Measurements from ENCODE around the gene MEOX1.

MEOX1 gene

DNA sequence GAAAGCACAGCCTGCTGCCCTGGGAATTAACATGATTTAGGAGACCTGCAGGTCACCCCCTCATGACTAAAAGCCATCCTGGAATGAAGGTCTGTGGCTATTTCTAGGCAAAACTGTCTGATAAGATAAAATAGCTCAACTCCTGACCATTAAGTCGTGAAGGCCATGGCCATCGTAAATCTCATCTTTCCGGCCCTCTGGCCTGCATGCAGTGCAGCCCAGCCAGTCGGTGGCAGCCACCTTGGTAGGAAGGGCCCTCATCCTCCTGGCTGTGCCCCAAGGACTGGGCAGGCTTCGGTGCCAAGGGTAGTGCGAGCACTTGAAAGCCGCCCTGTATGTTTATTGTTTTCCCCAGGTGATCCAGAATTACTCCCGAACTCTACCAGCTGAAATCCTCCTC lies 18.2 kb upstream of the MEOX1 start:
- no peak for DNase-seq

DNA sequence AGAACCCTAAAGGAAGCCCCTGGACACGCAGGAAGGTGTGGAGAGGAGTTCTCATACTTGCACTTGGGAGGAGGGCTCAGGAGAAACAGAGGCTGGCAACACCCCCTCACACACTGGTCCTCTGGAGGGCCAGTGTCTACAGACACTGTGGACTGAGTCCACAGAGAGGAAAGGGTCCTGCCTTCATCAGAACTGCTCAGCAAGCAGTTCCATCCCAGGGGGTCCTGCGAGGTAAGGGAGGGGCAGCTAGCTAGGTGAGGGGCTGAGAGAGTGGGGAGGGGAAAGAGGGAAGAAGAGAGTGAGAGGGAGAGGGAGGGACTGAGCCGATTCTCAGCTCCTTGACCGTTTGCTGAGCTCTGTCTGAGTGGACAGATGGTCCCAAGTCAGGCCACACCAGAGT lies 17.7 kb upstream of the MEOX1 start:
- no peak for DNase-seq

DNA sequence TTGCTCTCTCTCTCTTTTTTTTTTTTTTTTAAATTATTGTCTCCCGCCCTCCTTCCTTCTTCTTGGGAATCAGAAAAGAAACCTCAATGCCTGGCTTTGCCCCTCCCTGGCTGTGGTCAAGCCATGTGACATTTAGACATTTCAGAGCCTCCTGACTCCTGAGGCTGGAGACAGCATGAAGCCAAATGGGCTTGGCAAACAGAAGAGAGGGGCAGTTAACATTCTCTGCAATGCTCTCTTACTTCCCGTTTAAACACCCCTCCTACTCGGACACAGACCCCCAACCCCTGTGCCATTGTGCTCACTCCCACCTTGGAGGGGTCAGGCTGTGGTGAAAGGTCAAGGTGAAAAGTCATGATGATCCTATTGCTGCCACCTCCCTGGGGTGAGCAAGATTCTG lies 14.7 kb upstream of the MEOX1 start:
- no peak for DNase-seq

DNA sequence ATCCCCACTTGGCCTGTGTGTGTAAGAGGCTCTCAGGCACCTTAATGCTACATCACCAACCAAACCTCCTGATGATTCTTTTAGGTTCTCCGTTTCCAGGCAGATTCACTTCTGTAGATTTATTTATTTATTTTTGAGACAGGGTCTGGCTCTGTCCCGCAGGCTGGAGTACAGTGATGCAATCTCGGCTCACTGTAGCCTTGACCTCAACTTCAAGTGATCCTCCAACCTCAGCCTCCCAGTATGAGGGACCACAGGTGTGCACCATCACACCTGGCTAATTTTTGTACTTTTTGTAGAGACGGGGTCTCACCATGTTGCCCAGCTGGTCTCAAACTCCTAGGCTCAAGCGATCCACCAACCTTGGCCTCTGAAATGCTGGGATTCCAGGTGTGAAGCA lies 12.7 kb upstream of the MEOX1 start:
- DNase-seq = no peak

DNA sequence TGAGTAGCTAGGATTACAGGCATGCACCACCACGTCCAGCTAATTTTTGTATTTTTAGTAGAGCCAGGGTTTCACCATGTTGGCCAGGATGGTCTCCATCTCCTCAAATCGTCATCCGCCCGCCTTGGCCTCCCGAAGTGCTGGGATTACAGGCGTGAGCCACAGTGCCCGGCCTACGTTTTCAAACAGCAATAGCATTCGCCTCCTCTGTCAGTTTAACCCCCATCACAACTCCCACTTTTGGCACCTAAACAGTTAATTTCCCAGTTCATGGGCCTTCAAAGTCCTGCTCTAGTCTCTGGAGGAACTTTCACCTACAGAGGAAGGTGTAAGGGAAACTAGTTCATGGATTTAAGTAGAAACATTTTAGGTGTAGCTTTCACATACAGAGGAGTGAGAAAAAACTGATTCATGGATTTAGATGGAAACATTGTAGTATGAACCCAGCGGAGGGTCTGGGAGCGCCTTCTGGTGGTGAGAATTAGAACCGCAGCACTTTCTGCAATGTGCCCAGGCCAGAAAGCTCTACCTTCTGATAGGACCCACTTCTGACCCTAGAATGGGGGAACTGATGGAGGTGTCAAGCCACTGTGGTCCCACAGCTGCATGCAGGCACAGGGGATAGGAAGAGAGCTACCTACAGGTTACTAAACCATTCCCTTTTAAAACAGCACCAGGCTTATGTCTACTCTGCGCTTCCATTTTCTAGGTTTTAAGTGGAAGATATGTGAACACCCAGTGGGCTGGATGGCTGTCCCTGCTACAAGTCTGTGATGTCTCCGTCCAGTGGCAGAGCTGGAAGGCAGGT lies 12.0 kb upstream of the MEOX1 start:
- peak; percentile 41 for DNase-seq

DNA sequence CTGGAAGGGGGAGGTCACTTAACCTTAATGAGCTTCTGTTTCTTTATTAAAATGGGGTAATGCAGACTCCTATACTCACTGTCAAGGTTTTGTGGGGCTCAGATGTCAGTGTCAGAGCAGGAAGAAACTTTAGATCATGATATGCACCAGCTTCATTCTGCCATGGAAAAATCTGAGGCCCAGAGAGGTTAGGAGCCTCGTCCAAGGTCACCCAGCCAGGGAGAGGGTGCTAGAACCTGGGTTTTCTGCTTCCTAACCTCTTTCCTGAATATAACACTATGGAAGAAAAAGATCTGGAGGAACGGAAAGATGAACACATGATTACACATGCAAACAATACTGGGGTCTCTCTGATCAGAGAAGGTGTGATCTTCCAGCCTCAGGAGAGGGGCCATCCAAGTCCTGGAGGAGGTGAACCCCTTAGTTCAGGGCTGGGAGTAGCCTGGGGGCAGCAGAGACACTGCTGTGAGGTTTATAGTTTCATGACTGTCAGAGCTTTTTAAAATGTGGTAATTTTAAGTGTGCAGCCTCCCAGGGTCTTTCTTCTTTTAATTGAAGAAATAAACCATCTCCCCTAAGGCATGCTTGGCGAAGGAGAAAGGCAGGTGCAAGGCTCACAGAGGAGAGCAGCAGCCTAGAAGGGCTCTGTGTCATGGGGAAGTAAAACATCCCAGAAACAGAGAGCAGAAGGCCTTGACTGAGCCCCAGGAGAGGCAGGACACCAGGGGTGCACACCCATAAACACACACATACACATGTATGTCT lies 10.2 kb upstream of the MEOX1 start:
- DNase-seq = no peak

DNA sequence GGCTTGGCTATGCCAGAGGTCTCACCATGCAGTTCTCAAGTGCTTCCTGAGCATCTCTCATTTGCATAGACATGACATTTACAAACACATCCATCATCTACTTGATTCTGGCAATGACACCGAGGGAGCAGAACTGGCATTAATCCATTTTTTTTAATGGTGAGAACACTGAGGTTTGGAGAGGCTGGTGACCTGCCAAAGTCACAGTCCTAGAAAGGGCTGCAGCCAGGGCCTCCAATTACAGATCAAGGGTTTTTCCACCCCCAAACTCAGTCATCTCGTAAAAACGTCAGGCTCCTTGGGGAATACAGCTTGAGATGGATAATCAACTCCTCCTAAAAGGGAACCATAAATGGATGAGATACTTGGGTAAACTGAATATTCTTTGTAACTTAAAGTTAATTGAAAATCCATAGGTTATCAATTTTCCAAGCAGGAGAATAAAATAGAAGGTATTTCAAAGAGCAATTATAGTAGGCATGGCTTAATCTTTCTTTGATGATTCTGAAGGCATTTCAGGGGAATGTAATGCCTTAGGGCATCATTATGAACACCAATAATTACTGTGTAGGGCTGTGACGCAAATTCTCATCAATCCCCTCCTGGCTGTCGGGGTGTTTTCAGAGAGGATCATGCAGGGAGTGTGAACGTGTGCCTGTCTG lies 9.4 kb upstream of the MEOX1 start:
- no peak for DNase-seq

DNA sequence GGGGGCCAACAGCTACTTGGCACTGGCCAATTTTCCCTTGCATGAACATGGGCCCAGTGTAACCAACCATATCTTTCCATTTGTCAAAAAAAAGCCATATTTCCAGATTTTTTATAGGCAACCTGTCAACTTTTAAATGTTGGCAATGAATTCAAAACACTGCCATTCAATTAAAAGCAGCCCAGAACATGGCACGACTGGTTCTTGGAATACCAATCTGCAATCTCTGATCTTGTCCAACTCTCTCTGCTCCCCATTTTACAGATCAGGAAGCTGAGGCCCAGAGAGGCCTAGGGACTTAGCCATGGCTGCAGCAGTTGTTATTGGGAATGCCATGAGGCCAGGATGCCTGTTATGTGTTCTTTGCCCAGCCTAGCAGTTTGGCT lies 8.9 kb upstream of the MEOX1 start:
- DNase-seq = no peak

DNA sequence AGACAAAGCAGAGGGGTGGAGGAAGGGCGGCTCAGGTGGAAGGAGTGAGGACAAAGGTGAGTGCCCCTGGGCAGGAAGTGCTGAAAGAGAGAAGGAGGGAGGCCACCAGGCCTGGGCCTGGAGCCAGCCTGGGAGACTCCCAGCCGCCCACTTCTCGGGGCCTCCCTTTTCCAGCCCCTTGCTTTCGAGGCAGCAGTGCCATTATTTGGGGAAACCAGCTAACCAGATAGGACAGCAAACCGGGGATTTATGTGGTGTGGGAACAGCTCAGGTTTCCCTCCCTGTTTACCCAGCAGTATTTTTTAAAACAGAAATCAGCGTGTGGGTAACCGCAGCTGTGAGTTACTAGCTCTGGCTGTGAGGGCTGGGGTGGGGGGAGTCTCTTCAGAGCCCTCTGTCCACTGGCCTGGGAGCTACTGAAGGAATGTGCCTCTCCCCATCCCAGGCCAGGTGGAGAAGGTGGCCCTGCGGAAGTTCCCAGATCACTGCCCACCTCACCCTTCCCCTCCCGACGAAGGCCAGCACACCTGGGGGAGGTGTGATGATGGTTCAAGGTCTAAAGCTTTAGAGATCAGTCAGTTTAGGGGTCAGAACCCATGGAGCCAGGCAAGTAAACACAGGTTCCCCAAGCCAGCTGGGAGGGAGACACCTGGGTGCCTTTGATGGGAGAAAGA lies 8.4 kb upstream of the MEOX1 start:
- DNase-seq = no peak

DNA sequence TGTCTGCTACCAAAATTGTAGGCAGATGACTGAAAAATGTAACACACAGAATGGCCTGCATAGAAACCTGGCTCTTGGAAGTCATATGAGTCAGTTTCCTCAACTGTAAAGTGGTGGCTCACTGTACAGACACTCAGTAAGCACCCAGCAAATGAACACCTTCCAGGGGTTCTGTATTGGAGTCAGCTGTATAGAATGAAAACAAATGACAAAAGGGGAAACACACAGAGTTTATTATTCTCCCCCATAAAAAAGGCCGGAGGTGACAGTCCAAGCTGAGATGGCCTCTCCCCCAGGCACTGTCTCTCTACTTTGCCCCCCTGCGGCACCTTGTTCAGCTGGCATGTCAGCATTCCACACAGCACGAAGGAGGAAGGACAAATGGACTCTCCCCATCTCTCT lies 6.2 kb upstream of the MEOX1 start:
- DNase-seq = no peak

DNA sequence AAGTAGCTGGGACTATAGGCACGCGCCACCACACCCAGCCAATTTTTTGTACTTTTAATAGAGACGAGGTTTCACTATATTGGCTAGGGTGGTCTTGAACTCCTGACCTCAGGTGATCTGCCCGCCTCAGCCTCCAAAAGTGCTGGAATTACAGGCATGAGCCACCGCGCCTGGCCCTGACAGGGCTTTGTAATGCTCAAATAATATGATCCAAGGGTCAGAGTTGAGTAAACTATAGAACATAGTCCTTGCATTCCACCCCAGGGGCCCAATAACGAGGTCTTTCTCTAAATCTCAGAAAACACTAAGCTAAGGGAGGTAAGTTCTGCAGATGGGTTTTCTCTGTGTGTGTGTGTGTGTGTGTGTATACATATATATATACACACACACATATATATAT lies 5.8 kb upstream of the MEOX1 start:
- no peak for DNase-seq

DNA sequence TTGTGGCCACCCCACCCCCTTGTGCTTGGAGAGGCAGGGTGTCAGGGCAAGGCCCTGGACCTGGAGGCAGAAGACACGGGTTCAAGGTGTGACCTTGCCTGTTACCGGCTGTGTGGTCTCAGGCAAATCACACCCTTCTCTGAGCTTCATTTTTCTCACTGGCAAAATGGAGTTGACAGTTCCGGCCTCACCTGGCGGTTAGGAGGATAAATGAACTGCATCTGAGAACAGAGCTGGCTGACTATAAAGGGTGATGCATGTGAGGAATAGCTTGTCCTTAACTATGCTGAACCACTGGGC lies 4.2 kb upstream of the MEOX1 start:
- no peak for DNase-seq

DNA sequence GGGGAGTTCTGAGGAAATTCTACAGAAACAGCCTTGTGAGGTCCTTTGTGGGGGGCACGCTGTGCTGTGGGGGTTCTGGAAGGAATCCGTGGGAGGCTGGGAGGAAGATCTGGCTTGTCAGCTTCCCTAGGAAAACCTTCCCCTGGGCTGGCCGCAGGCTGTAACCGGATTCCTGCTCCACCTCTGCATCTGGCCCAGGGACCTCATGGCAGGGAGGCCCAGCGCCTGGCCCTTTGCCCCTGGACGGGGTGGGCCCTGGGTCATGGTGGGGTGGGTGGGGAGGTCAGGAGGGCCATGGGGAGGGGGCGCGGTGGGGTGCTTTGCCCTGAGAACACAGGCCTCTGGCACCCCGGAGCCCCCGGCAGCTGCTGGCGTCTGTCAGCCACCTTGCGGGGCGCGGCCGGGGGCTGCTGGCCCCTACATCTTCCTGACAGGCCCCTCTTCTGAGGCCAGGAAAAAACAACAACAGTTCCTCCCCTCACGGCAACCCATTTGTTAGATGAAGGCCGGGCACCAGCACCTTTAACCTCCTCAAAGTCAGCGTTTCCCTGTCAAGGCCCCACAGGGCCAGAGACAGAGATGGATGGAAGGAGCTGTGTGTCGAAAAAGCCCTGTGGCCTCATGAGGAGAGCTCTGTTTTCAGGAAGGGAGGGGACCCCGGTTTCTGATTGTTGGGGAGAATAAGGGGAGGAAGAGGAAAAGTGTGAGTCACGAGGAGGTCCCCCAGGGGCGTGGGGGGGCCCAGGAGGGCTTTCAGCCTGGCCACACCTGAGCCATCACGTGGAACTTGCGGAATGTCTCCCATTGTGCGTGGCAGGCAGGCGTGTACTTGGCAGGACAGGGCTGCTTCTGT lies 3.6 kb upstream of the MEOX1 start:
- no peak for DNase-seq

DNA sequence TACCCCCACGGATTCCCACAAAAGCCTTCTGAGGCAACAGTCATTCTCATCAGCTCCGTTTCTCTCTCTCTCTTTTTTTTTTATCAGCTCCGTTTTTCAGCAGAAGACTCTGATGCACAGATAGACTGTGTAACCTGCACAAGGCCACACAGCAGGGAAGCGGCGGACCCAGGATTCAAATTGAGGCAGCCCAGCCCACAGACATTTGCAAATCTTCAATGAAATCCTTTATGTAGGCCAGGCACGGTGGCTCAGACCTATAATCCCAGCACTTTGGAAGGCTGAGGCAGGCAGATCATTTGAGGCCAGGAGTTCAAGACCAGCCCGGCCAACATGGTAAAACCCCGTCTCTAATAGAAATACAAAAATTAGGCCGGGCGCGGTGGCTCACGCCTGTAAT lies 2.4 kb upstream of the MEOX1 start:
- DNase-seq = no peak

DNA sequence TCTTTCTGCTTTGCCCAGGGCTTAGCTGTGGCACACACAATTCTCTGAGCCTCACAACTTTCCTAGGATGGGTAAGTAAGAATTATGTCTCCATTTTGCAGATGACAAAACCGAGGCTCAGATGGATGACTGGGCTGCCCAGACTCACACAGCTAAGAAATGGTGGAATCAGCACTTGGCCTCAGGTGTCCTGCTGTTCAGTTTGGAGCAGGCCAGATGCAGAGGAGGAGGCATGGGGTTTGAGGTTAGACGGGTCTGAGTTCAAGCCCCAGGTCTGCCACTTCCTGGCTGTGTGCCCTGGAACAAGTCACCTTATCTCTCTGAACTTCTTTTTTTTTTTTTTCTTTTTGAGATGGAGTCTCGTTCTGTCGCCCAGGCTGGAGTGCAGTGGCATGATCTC lies 1.7 kb upstream of the MEOX1 start:
- DNase-seq = no peak

DNA sequence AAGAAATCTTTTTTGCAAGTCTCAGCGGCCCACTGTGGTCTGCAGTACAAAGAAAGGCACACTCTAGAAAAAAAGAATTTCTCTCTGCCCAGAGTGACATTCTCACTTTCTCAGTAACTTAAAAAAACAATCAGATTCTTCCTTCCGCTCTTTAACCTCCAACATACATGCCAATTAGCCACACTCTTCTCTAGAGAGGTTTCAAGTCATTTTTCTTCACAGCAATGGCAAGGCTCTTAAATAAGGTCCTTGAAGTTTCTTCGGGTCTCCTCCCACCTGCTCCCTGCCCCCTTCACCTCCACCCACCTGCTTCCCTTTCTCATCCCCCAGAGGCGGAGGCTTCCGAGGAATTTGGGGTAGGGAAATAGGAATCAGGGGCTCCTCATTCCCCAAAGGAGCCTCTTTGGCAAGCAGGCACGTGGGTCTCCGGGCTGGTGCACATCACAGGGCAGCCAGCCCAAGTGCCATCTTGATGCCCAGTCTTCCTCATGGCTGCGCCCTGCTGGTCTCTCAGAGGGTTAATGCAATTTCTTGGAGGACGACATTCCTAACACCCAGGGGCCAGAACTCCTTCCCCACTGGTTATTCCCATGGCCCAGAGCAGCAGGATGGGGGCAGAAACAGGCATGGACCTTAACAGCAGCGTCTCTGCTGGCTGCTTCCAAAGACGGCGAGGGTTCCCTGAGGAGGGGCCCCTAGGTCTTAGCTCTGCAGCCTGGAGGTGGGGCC lies 855 bp upstream of the MEOX1 start:
- no peak for DNase-seq

DNA sequence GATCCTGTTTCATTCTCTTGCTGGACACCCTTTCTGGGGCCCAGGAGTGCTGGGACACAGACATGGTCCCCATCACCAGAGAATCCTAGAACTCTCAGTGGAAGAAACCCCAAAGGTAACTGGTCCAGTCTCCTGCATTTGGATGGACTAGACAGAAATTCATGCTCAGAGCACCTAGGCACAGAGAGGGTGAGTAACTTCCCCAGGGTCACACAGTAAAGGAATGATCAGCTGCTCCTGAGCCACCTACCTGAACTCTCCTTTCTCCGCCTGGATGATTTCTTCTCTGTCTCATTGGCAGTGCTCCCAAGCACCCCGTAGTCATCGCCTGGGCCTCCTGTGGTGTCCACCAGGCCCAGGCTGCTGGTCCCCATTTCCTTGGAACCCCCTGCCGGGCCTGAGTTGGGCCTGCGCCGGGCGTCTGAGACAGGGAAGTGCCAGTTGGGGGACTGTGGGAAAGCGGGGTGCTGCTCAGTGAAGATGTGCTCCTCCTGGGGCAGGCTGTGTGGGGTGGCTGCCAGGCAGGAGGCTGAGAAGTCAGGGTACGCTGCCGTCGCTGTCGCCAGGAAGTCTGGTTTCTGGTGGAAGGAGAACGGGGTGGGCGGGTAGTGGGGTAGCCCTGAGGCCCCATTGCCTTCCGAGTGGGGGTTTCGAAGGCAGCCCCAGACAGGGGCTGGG lies 767 bp downstream of the MEOX1 start:
- no peak for DNase-seq

DNA sequence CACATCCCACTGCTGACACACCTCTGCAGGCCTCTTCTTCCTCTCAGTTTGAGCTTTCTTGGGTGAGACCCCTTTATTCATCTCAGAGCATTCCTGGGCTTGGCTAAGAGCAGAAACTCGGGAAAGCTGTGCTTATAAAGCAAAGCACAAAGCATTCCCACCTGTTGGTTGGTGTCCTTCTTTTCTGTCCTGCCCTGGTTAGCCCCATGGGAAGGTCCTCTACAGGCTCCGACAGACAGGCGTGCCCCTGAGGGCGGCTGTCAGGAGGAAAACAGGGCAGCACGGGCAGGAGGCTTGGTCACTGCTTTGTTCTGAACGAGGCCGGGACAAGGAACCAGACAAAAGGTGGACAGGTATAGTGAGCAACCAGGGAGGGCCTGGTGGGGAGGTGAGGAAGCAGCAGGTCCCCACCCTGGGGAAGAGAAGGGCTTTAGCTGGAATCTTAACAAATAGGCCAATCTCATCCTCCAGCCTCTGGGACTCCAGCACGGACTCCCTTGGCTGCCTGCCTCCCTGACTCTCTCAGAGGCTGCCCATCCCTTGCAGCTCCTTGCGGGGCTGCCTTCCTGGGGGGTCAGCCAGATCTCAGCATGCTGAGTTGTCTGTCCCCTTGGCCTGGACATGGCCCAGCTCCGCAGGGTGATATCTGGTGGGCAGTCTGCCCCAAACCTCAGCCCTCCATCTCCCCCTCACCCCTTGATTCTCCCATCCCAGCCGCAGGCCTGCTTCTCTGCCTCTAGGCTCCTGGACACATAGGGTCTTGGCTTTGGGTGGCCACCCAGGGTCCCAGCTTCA lies 1.7 kb downstream of the MEOX1 start:
- no peak for DNase-seq

DNA sequence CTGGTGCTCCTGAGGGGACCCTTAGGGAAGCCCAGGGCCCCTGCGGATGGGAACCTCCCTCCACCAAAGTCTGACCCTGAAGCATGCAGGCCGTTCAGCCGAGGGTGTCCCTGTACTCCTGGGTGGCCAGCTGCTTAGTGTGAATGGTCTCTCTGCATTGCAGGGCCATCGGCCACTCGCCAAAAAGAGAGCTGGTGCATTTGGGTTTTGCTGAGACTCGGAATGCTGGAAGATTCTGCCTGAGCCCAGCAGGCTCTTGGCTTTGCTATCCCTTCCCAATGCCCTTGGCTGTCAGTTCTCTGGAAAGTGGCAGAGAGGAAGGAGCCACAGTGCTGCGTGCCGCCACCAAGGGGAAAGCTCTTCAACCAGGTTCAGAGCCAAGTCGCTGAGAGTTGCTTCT lies 2.8 kb downstream of the MEOX1 start:
- no peak for DNase-seq

DNA sequence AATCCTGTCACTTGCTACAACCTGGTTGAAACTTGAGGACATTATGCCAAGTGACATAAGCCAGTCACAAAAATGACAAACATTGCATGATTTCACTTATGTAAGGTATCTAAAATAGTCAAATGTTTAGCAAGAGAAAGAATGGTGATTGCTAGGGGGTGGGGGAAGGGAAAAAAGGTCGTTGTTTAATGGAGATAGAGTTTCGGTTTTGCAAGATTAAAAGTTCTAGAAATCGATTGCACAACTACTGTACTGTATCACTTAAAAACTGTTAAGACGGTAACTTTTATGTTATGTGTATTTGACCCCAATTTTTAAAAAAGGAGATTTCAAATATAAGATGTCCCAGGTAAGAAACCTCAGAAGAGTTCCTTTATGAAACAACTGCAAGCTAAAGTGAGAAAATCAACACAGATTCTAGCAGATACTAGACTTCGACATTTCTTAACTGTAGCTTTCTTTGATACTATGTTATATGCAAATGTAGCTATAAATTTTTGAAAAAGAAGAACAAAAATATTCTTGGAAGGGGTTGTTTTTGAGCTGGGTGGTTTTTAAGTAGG lies 5.9 kb downstream of the MEOX1 start:
- DNase-seq = no peak
